Astrocyte of the cerebellum (primary cell): Measurements from ENCODE around the gene MMRN1.

Experiments
- DNase-seq: peaks from one replicate; pipeline ENCODE4 v3.0.0-alpha.2; 2011; ENCODE audit warnings: low read depth
- H3K4me3 ChIP-seq: 2 replicates; pipeline ENCODE4 v1.5.1; 2011; ENCODE audit warnings: mild to moderate bottlenecking, low read depth, low read length, moderate library complexity
- CTCF ChIP-seq: IDR thresholded peaks from 2 replicates; pipeline ENCODE4 v1.5.1; 2012; ENCODE audit warnings: low read length, low read depth, moderate library complexity, mild to moderate bottlenecking; ENCODE audit errors: missing control alignments
- in situ Hi-C: cut with HindIII; loops from 2 replicates; pipeline ENCODE4 v1.10.0; 2017; ENCODE audit warnings: low sequenced_read_pairs

MMRN1 gene

GRCh38 chr4:89904524-89904923, 9.9 kb downstream of the MMRN1 start:
- no peak for DNase-seq
- TF ChIP-seq CTCF, result no peak
- H3K4me3 ChIP-seq, result no peak overlapping the region
- in situ Hi-C loops, result no loop called here

DNA sequence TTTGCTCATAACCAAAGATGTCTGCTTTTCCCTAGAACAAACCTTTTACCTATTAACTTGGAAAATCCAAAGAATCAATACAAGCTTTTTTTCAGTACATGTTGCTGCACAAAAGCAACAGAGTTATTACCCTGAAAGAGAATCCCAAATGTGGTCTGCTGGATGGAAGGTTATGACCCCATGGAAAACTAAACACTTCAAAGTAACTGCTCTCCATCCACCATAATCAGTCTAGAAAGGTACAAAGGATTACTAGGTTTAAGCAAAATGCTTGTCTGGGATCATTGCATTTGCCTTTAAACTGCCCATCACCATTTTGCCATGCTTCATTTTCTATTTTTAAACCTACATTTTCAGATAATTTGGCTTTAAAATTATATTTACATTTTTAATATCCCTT, 11.7 kb downstream of the MMRN1 start:
- in situ Hi-C loops, result no loop called here
- H3K4me3 ChIP-seq, result no peak overlapping the region
- no peak for TF ChIP-seq CTCF
- DNase-seq, result no peak

GRCh38 chr4:89906777-89907521, 12.3 kb downstream of the MMRN1 start:
- in situ Hi-C loops, result no loop called here
- DNase-seq, result no peak
- H3K4me3 ChIP-seq, result no peak overlapping the region
- no peak for TF ChIP-seq CTCF

DNA sequence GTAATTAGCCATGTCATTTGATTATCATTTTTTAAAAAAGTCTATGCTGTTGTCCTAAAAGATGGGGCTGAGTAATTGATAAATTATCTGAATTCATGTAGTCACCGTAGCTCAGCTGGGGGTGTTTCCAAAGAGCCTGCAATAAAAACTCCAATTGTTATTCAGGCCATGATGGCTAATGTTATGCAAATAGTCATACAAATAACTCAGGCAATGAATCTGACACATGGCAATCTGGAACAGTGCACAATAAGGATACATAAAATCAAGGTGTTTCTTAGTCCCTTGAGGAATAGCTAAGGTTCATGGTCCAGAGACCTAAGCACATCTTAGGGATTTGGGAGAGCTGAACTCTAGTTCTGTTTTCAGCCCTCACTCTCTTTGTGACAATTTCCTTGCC, 15.2 kb downstream of the MMRN1 start:
- no peak overlapping the region for H3K4me3 ChIP-seq
- in situ Hi-C loops, result no loop called here
- TF ChIP-seq CTCF, result no peak
- no peak for DNase-seq

GRCh38 chr4:89913623-89914022, 19.0 kb downstream of the MMRN1 start:
- in situ Hi-C loops, result no loop called here
- no peak for TF ChIP-seq CTCF
- H3K4me3 ChIP-seq, result no peak overlapping the region
- DNase-seq, result no peak

GRCh38 chr4:89914609-89915550, 20.2 kb downstream of the MMRN1 start:
- H3K4me3 ChIP-seq, result no peak overlapping the region
- no peak for TF ChIP-seq CTCF
- in situ Hi-C loops, result no loop called here
- DNase-seq, result no peak
